SU-DHL-6 (cell line): ENCODE data around the gene FAM171A1.

Experiments used
- H2AFZ ChIP-seq: fragments of 200-600 bp; sonication (generic); 2 replicates; pipeline ENCODE4 v1.6.1; 2014; ENCODE audit warnings: low read depth, mild to moderate bottlenecking, moderate library complexity, mixed read lengths, antibody characterized with exemption, low read length; ENCODE audit not compliant: severe bottlenecking
- H3F3A ChIP-seq: fragments of 200-600 bp; shearing (Covaris generic); 2 replicates; pipeline ENCODE4 v1.6.0; 2016; ENCODE audit warnings: antibody characterized with exemption, mild to moderate bottlenecking; ENCODE audit not compliant: insufficient read depth
- H3K27ac ChIP-seq: fragments of 200-600 bp; sonication (generic); 2 replicates; pipeline ENCODE4 v1.5.1; 2016; ENCODE audit warnings: low read depth, mild to moderate bottlenecking, low read length, moderate library complexity, mixed read lengths
- H3K27me3 ChIP-seq: fragments of 200-600 bp; sonication (generic), shearing (Covaris generic); 2 replicates; pipeline ENCODE4 v1.6.0; 2014; ENCODE audit warnings: mild to moderate bottlenecking, low read length
- H3K36me3 ChIP-seq: fragments of 200-600 bp; sonication (generic); 2 replicates; pipeline ENCODE4 v1.6.1; 2014; ENCODE audit warnings: mild to moderate bottlenecking, low read length, mixed read lengths
- H3K4me2 ChIP-seq: fragments of 300-600, 200-600 bp; shearing (Covaris generic), sonication (generic); 2 replicates; pipeline ENCODE4 v1.6.0; 2014; ENCODE audit warnings: low read length, low read depth, mild to moderate bottlenecking; ENCODE audit not compliant: poor library complexity, severe bottlenecking
- H3K4me3 ChIP-seq: fragments of 200-600 bp; sonication (generic); 2 replicates; pipeline ENCODE4 v1.5.1; 2014; ENCODE audit warnings: antibody characterized with exemption, low read length, mild to moderate bottlenecking, mixed read lengths; ENCODE audit not compliant: insufficient read depth, poor library complexity, severe bottlenecking
- H3K79me2 ChIP-seq: fragments of 200-600 bp; sonication (generic); 2 replicates; pipeline ENCODE4 v1.6.1; 2014; ENCODE audit warnings: mild to moderate bottlenecking, low read length, moderate library complexity; ENCODE audit not compliant: insufficient read depth
- H3K9ac ChIP-seq: fragments of 200-600 bp; sonication (generic); 2 replicates; pipeline ENCODE4 v1.7.0; 2014; ENCODE audit warnings: mild to moderate bottlenecking, low read length
- H3K9me2 ChIP-seq: fragments of 200-600 bp; sonication (generic); replicated peaks from 2 replicates; pipeline ENCODE4 v1.6.1; 2014; ENCODE audit warnings: low read length; ENCODE audit not compliant: insufficient read depth
- H3K9me3 ChIP-seq: fragments of 200-600 bp; sonication (generic); 2 replicates; pipeline ENCODE4 v1.6.1; 2014; ENCODE audit warnings: low read length, mixed read lengths; ENCODE audit not compliant: insufficient read depth
- H4K20me1 ChIP-seq: fragments of 200-600 bp; sonication (generic); 2 replicates; pipeline ENCODE4 v1.6.1; 2014; ENCODE audit warnings: low read depth, mild to moderate bottlenecking, antibody characterized with exemption, low read length, moderate library complexity, mixed read lengths
- CTCF ChIP-seq: fragments of 200-600 bp; sonication (generic); IDR thresholded peaks from one replicate; pipeline ENCODE4 v1.5.1; 2017; ENCODE audit warnings: antibody characterized with exemption, mild to moderate bottlenecking, low read length, moderate library complexity; ENCODE audit not compliant: insufficient read depth, poor library complexity, severe bottlenecking
- EZH2phosphoT487 ChIP-seq: fragments of 200-600 bp; sonication (generic), shearing (Covaris generic); conservative IDR thresholded peaks from 2 replicates; pipeline ENCODE4 v1.6.1; 2018; ENCODE audit warnings: mild to moderate bottlenecking, antibody characterized with exemption, low read length, moderate library complexity, mixed read lengths

The FAM171A1 gene

GRCh38 chr10:15311569-15312280 is 59.4 kb downstream of the FAM171A1 start:
- Histone ChIP-seq H3K27ac (no peak overlapping the region), H2AFZ (no peak overlapping the region), H3K79me2 (no peaks in the 10 kb centered on the region), H4K20me1 (no peaks in the 10 kb centered on the region), H3K9me3 (no peaks in the 10 kb centered on the region), H3F3A (no peaks in the 10 kb centered on the region), H3K9ac (no peak overlapping the region), H3K4me2 (no peak overlapping the region), H3K4me3 (no peak overlapping the region), H3K36me3 (no peaks in the 10 kb centered on the region), H3K27me3 (no peaks in the 10 kb centered on the region), H3K9me2 (no peaks in the 10 kb centered on the region)
- no peak for TF ChIP-seq EZH2phosphoT487
- TF ChIP-seq CTCF = no peak

GRCh38 chr10:15310776-15311568 is 60.1 kb downstream of the FAM171A1 start:
- Histone ChIP-seq H3K9ac (no peak overlapping the region), H3K27ac (no peak overlapping the region), H3K36me3 (no peaks in the 10 kb centered on the region), H3K4me2 (no peak overlapping the region), H3K79me2 (no peaks in the 10 kb centered on the region), H3F3A (no peaks in the 10 kb centered on the region), H3K4me3 (no peak overlapping the region), H3K27me3 (no peaks in the 10 kb centered on the region), H3K9me2 (no peaks in the 10 kb centered on the region), H3K9me3 (no peaks in the 10 kb centered on the region), H4K20me1 (no peaks in the 10 kb centered on the region), H2AFZ (no peak overlapping the region)
- TF ChIP-seq CTCF (no peak), EZH2phosphoT487 (no peak)

- no peaks in the 10 kb centered on the region for H3F3A ChIP-seq
- no peaks in the 10 kb centered on the region for H3K9me2 ChIP-seq
- no peak overlapping the region for H3K4me3 ChIP-seq
- H4K20me1 ChIP-seq = no peaks in the 10 kb centered on the region
- no peaks in the 10 kb centered on the region for H3K36me3 ChIP-seq
- TF ChIP-seq CTCF (no peak), EZH2phosphoT487 (no peak)
- H3K79me2 ChIP-seq = no peaks in the 10 kb centered on the region
- no peak overlapping the region for H3K4me2 ChIP-seq
- no peak overlapping the region for H2AFZ ChIP-seq
- no peak overlapping the region for H3K9ac ChIP-seq
- no peaks in the 10 kb centered on the region for H3K9me3 ChIP-seq
- H3K27me3 ChIP-seq = no peaks in the 10 kb centered on the region
- H3K27ac ChIP-seq = no peak overlapping the region
Observed at GRCh38 chr10:15309221-15309620, 61.9 kb downstream of the FAM171A1 start.
